ENCODE measurements around the gene CLDN7. TPM values are rescaled to one million over a fixed set of nuclear protein-coding genes. Genes with fewer than 3 reads are reported as not detected.

Gene CLDN7, protein sequence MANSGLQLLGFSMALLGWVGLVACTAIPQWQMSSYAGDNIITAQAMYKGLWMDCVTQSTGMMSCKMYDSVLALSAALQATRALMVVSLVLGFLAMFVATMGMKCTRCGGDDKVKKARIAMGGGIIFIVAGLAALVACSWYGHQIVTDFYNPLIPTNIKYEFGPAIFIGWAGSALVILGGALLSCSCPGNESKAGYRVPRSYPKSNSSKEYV
- total RNA-seq = 1.8 and 23.0 TPM in 2 replicates

DNA sequence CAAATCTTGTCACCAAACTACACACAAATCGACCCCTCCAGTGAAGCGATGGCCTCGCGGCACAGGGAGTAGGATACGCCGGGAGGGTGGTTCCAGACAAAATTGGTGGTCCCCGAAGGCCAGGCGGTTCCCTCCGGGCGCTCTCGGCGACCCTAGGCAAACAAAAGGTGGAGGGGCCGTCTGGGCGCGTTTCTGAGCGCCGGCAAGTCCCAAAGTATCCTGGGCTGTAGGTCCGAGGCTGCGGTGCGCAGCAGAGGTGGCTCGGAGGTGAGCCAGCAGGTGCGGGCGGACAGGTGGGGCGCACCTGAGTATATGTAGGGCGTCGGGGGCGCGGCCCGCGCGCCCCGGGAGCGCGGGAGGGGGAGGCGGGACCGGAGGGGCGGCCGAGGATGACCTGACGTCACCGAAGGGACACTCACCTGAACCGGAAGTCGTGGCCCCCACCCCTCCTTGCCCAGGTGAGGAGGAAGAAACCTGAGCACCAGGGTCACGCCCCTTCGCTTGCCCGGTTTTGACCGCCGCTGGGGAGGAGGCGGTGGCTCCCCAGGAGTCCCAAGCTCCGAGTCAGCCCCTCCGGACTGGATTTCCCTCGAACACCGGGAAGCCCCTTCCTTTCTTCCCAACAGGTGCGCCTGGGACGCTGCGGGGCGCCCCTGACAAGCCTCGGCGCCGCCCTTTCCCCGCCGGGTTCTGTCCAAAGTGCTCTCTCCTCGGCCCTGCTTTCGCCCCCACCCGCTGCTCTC, at the start of gene CLDN7:
Gene CLDN7, minus strand, starts transcription at position 287 of the 743 bp plus-strand sequence. CDS start 435 bp downstream, outside the sequence.

DNA sequence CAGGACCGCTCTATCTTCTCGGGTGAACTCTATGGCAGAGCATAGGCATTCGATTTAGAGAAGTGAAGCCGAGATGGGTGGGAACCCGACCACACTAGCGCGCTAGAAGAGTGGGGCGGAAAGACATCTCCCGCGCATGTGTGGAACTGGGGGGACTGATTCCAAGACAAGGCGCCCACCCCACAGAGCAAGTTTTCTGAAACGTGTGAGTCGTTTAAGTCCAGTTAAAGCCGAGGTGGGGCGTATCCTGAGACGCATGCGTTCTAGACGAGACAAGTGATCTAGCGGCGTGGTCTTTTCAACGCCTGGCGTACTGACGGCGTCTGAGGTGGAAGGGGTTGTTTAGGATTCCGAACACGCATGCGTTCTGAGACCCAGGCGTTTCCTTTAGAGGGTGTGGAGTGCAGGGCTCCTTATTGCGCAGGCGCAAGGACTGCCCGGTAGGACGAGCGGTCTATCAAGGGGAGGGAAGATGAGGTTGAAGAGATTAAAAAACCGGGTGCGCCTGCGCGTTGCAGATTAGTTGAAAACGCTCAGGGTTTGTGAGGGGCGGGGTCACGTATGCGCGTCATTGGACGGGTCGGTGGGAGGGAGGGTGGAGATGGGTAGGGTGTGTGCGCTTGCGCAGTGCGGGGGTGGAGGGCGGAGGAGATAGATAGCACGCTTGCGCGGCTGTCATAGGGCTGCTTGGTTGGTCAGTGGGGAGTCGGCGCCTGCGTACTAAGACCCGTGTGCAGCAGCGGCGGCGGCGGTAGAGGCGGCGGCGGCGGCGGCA, 44.8 kb upstream of the CLDN7 start, which contains the start of gene EIF5A:
Gene EIF5A, plus strand, starts transcription at position 718 of the 775 bp plus-strand sequence. CDS start 2,008 bp downstream, outside the sequence.

DNA sequence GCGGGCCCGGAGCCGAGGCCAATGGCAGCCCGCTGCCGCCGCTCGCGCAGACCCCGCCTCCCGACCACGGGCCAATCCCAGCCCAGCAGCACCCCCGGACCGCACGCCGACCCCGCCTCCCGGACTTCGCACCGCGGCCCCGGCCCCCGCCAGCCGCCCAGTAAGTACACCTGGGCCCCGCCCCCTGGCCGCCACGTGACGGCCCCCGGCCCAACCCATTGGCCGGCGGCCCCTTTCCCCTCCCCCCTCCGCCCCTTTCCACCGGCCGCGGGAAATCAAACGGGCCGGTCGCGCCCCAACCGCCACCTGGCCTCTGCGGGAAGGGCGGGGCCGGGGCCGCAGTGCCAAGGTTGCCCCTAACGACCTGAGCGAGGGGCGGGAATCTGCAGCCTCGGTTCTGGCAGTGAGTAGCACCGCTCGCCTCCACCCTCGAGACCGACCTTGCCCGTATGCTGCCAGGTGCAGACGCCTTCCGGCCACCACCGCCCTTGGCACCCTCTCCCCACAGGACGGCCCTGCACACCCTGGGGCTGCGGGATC, 32.4 kb upstream of the CLDN7 start, which contains the start of gene YBX2:
Gene YBX2, minus strand, starts transcription at position 26 of the 540 bp plus-strand sequence. CDS start 139 bp downstream, outside the sequence.

DNA sequence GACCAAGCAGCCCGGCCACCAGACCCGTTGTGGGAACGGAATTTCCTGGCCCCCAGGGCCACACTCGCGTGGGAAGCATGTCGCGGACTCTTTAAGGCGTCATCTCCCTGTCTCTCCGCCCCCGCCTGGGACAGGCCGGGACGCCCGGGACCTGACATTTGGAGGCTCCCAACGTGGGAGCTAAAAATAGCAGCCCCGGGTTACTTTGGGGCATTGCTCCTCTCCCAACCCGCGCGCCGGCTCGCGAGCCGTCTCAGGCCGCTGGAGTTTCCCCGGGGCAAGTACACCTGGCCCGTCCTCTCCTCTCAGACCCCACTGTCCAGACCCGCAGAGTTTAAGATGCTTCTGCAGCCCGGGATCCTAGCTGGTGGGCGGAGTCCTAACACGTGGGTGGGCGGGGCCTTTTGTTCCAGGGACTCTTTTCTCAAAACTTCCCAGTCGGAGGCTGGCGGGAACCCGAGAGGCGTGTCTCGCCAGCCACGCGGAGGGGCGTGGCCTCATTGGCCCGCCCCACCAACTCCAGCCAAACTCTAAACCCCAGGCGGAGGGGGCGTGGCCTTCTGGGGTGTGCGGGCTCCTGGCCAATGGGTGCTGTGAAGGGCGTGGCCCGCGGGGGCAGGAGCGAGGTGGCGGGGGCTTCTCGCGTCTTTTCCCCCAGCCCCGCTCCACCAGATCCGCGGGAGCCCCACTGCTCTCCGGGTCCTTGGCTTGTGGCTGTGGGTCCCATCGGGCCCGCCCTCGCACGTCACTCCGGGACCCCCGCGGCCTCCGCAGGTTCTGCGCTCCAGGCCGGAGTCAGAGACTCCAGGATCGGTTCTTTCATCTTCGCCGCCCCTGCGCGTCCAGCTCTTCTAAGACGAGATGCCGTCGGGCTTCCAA, 19.0 kb upstream of the CLDN7 start, which contains the start of gene SLC2A4:
Gene SLC2A4, plus strand, starts transcription at position 645 of the 879 bp plus-strand sequence. Its CDS starts 217 bp downstream, at position 862.

DNA sequence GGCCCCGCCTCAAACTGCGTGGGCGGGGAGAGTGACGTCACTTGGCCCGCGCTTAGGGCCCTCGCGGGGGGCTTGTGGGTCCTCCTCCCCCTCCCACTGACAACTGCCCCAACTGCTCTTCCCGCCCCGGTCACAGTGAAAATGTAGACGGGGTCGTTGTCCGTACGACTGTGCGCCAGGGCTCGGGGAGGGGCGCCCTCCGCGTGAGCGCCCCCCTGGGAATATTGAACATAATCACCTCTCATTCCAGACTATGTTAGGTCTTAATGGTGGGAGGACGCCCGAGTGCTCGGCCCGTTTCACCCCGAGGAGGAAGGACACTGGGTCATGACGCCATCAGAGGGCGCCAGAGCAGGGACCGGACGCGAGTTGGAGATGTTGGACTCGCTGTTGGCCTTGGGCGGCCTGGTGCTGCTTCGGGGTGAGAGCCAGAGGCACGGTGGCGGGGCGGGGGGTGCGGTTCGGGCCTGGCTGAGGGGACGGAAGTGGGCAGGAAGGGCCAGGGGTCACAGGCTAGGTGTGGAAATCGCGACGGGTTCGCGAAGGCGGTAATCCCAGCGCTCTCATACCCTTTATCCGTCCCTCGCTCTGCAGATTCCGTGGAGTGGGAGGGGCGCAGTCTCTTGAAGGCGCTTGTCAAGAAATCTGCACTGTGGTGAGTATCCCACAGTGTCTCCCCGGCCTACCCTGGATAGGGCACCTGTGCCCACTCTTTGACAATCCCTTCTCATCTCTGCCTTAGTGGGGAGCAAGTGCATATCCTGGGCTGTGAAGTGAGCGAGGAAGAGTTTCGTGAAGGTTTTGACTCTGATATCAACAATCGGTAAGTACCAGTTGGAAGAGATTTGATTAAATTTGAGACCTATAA, 9.9 kb downstream of the CLDN7 start, which contains the start of gene ELP5:
Gene ELP5, plus strand, starts transcription at position 40 of the 868 bp plus-strand sequence. Its CDS starts 336 bp downstream, at position 376.

DNA sequence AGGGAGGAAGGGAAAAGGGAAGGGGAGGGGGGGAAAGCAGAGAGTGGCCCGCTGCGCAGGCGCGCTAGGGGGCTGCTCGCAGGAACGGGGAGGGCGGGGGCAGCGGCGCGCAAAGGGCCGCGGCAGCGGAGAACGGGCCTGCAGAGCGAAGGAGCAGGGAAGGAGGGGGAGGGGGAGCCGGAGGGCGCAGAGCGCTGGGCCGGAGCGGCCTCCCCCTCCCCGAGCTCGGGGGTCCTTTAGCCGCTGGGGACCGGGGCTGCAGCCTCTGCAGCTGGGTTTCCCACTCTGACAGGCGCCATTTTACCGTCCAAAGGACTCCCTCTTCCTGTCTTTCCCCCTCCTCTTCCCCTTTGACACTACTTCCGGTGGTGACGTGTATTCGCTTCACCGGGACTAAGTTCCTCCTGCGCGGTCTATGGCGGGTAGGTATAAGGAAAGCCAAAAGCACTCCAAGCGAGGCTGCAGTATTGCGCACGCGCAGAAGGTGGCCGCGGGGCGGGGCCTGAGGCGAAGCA, 10.6 kb downstream of the CLDN7 start, which contains the start of gene CTDNEP1:
Gene CTDNEP1, minus strand, starts transcription at position 74 of the 515 bp plus-strand sequence. CDS start 438 bp downstream, outside the sequence.

DNA sequence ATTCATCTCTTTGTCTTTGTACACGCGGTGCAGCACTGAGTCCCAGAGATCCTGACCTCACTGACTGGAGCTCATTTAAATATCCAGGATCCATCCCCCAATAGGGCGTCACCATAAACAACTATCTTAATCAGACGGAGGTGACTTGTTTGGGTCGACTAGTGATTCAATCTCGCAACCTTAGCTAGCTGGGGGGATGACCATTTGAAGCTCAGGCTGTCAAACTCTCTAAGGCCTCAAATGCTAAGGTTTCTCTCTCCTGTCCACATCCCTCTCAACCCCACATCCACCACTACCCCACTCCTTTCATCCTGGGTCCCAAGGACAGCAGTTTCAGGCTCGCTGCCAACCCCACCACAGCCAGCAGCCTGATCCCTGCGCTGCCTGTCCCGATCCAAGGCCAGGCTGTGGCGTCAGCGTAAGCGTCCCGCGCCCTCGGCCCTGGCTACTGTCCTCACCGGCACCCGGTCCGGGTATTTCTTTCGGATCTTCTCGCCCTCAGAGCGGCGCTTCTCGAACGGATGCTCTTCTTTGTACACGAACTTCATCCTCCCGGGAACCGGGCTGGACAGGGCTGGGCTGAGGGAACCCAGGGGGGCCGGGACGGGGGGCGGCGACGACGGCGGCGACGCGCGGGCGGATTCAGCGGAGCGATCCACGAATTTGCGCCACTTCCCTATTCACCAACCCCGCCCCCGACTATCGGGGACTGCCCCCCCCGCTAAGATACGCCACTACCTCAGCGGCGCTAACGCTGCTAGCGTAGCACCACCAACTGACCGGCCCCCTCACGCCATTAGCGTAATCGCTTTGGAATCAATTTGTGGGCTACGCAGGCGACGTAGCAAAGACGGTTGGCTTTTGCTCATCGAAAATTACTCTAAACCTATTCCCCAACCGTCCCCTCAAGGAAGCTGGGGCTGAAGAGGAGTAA, 20.2 kb downstream of the CLDN7 start, which contains the start of gene GABARAP:
Gene GABARAP, minus strand, starts transcription at position 667 of the 934 bp plus-strand sequence. Its CDS starts 119 bp downstream, at position 548.

DNA sequence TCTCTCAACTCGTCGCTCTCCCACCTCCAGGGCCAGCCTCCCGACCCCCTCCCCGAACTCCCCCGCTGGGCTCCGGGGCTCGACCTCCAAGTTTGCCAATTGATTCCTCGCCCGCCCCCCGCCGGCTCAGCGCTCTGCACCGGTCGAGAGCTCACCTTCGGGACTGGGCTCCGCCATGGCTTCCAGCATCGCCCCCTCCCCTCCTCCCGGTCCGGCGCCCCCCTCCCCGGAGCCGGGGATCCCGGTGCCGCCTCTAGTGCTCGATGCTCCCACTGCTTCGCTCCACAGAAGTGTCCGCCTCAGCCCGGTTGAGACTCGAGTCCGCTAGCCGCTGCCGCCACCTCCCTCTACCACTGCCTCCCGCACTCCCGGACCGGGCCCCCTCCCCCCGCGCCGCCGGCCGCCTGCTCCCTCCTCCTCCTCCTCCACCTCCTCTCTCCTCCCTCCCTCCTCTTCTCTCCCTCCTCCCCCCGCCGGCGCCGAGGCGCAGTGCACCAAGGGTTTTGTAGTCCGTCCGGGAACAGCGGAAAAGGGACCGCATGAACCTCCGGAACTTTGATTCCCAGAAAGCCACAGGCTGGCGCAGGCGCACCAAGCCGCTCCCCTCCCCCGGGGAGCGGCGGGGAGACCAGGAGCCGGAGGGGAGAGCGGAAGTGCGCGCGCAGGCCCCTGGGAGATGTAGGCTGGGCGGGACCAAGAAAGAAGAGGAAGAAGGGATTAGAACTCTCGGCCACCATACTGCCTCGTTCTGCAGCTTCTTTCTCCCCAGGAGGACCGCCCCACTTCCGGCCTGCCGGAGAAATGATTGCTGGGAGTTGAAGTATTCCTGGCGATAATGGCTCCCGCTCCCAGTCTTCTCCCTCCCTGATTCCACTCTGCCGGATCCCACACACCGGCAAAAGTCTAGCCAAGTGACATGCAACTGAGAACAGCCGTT, 22.9 kb downstream of the CLDN7 start, which contains the start of gene PHF23:
Gene PHF23, minus strand, starts transcription at position 367 of the 937 bp plus-strand sequence. Its CDS starts 178 bp downstream, at position 189.

DNA sequence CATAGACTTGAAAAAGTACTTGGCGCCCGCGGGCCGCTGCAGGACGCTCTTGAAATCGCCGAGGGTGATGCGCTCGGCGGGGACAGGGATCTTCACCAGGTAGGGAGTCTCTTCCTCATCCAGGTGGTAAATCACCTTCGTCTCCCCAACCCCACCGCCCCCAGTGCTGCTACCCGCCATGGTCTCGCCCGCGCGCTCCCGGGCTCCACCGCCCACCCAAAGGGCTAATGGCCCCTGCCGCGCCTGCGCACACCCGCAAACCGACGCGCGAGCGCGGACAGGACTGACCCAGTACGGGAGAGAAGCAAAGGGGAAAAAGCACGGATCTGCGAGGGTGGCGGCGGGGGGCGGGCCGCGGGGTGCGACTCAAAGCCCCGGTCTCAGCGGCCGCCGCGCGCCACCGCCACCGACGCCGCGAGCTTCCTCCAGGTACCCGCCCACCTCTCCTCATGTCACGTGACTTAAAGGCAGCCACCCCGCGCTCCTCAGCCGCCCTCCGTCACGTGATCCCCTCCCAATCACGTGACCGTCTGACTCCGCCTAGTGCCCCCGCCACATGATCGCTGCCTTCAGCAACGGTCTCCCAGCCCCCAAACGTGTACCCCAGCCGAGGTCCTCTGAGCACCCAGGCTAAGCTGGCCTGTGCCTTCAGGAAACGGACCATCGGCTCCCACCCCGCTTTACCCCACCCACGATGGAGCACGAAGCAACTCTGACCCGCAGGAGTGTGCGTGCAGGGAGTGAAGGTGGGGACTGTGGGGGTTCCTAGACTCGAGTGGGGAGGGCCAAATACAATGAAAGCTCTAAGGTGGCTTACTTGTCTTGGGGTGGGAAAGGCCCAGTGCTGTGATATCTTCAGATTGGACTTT, 28.0 kb downstream of the CLDN7 start, which contains the start of gene DVL2:
Gene DVL2, minus strand, starts transcription at position 435 of the 869 bp plus-strand sequence. Its CDS starts 255 bp downstream, at position 180.

DNA sequence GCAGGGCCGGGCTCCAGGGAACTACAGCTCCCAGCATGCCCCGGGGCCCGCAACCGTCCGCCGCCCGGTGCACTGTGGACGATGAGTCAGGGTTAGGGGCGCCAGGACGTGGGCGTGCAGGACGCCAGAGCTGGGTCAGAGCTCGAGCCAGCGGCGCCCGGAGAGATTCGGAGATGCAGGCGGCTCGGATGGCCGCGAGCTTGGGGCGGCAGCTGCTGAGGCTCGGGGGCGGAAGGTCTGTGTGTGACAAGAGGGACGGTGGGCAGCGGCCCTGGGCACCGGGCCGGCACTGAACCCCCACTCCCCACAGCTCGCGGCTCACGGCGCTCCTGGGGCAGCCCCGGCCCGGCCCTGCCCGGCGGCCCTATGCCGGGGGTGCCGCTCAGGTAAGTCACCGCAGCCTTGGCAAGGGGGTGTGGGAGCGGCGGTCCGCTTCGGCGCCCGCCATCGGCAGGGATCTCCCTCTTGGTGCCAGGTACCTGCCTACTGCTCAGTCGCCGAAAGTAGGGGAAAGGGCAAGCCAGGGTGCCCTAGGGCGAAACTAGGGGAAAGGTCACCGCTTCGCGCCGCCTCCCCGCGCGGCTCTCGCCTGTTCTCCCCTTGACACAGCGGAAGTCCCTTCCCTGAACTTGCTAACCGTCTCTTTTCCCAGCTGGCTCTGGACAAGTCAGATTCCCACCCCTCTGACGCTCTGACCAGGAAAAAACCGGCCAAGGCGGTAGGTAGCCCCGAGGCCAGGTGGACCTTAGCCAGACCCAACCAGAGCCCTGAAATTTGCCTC, 42.3 kb downstream of the CLDN7 start, which contains the start of the genes ACADVL and DLG4:
Gene ACADVL, plus strand, starts transcription at position 127 of the 781 bp plus-strand sequence. Its CDS starts 47 bp downstream, at position 174.
Gene DLG4, minus strand, starts transcription at position 25 of the 781 bp plus-strand sequence.

Other genes with a start within 250 kb of the CLDN7 start
- gene RNASEK, start 249.9 kb downstream of the CLDN7 start, total RNA-seq = 235 and 246 TPM in 2 replicates
- gene BCL6B, start 239.4 kb downstream of the CLDN7 start, total RNA-seq = 0.24 and 1.4 TPM in 2 replicates
- gene SLC16A13, start 226.5 kb downstream of the CLDN7 start, total RNA-seq = 0.16 and 1.7 TPM in 2 replicates
- not detected in 2 replicates for gene SLC16A11, start 218.4 kb downstream of the CLDN7 start, total RNA-seq
- gene CLEC10A, start 182.2 kb downstream of the CLDN7 start, total RNA-seq = not detected in 2 replicates
- not detected in 2 replicates for gene ASGR2, start 147.7 kb downstream of the CLDN7 start, total RNA-seq
- 0.80 and 1.0 TPM in 2 replicates for gene ASGR1, start 83.1 kb downstream of the CLDN7 start, total RNA-seq
- 11.8 and 18.9 TPM in 2 replicates for gene DLG4, start 42.6 kb downstream of the CLDN7 start, total RNA-seq
- gene ACADVL, start 42.5 kb downstream of the CLDN7 start, total RNA-seq = 184 and 242 TPM in 2 replicates
- gene DVL2, start 28.0 kb downstream of the CLDN7 start, total RNA-seq = 50.8 and 59.7 TPM in 2 replicates
- 55.6 and 63.3 TPM in 2 replicates for gene PHF23, start 23.0 kb downstream of the CLDN7 start, total RNA-seq
- 310 and 533 TPM in 2 replicates for gene GABARAP, start 20.0 kb downstream of the CLDN7 start, total RNA-seq
- gene CTDNEP1, start 10.7 kb downstream of the CLDN7 start, total RNA-seq = 64.9 and 130 TPM in 2 replicates
- 34.9 and 40.0 TPM in 2 replicates for gene ELP5, start 10.3 kb downstream of the CLDN7 start, total RNA-seq
- gene SLC2A4, start 19.2 kb upstream of the CLDN7 start, total RNA-seq = 0.13 and 0.96 TPM in 2 replicates
- gene YBX2, start 32.2 kb upstream of the CLDN7 start, total RNA-seq = 3.9 TPM in 1 of 2 replicates, not detected in the other
- 167 and 647 TPM in 2 replicates for gene EIF5A, start 45.1 kb upstream of the CLDN7 start, total RNA-seq
- 36.5 and 37.0 TPM in 2 replicates for gene GPS2, start 52.9 kb upstream of the CLDN7 start, total RNA-seq
- gene NEURL4, start 66.9 kb upstream of the CLDN7 start, total RNA-seq = 7.5 and 10.5 TPM in 2 replicates
- gene ACAP1, start 74.1 kb upstream of the CLDN7 start, total RNA-seq = 1.5 and 2.7 TPM in 2 replicates
- gene KCTD11, start 89.7 kb upstream of the CLDN7 start, total RNA-seq = 11.4 and 17.8 TPM in 2 replicates
- gene TMEM95, start 92.7 kb upstream of the CLDN7 start, total RNA-seq = 0.13 TPM in 1 of 2 replicates, not detected in the other
- 0.65 and 2.2 TPM in 2 replicates for gene TNK1, start 118.6 kb upstream of the CLDN7 start, total RNA-seq
- gene PLSCR3, start 132.0 kb upstream of the CLDN7 start, total RNA-seq = 60.1 and 62.8 TPM in 2 replicates
- 130 and 211 TPM in 2 replicates for gene TMEM256, start 141.6 kb upstream of the CLDN7 start, total RNA-seq
- gene NLGN2, start 145.4 kb upstream of the CLDN7 start, total RNA-seq = 18.5 and 38.1 TPM in 2 replicates
- gene SPEM1, start 157.8 kb upstream of the CLDN7 start, total RNA-seq = not detected in 2 replicates
- gene SPEM2, start 163.1 kb upstream of the CLDN7 start, total RNA-seq = not detected in 2 replicates
- gene SPEM3, start 166.4 kb upstream of the CLDN7 start, total RNA-seq = not detected in 2 replicates
- gene TMEM102, start 173.0 kb upstream of the CLDN7 start, total RNA-seq = 3.8 and 8.9 TPM in 2 replicates
- 2.1 and 7.3 TPM in 2 replicates for gene FGF11, start 177.0 kb upstream of the CLDN7 start, total RNA-seq
- 5.2 and 11.9 TPM in 2 replicates for gene CHRNB1, start 182.6 kb upstream of the CLDN7 start, total RNA-seq
- gene ZBTB4, start 217.2 kb upstream of the CLDN7 start, total RNA-seq = 24.3 and 39.0 TPM in 2 replicates
- not detected in 2 replicates for gene SLC35G6, start 219.0 kb upstream of the CLDN7 start, total RNA-seq
- 55.6 and 62.1 TPM in 2 replicates for gene POLR2A, start 221.9 kb upstream of the CLDN7 start, total RNA-seq